ENCODE results near the gene ATP2B2.

GRCh38 chr3:10353160-10353559, 152.2 kb downstream of the ATP2B2 start:
- TF ChIP-seq, protein P1, sequence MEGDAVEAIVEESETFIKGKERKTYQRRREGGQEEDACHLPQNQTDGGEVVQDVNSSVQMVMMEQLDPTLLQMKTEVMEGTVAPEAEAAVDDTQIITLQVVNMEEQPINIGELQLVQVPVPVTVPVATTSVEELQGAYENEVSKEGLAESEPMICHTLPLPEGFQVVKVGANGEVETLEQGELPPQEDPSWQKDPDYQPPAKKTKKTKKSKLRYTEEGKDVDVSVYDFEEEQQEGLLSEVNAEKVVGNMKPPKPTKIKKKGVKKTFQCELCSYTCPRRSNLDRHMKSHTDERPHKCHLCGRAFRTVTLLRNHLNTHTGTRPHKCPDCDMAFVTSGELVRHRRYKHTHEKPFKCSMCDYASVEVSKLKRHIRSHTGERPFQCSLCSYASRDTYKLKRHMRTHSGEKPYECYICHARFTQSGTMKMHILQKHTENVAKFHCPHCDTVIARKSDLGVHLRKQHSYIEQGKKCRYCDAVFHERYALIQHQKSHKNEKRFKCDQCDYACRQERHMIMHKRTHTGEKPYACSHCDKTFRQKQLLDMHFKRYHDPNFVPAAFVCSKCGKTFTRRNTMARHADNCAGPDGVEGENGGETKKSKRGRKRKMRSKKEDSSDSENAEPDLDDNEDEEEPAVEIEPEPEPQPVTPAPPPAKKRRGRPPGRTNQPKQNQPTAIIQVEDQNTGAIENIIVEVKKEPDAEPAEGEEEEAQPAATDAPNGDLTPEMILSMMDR (IDR thresholded peaks at IDR 0.05) = no peak
- no peak for TF ChIP-seq POLR2A (IDR thresholded peaks at IDR 0.05)
- no peak for TF ChIP-seq EP300 (IDR thresholded peaks at IDR 0.05)

Measured in tibial nerve (tissue), 4 donors.